PC-3 (cell line): Measurements from ENCODE around the gene AFF3.

Source experiments
- CTCF ChIP-seq: fragments of 300-600 bp; sonication (generic); conservative IDR thresholded peaks from 2 replicates; pipeline ENCODE4 v1.5.1; 2017; ENCODE audit warnings: antibody characterized with exemption, low read depth, mild to moderate bottlenecking, low read length
- EZH2 ChIP-seq: fragments of 300-600 bp; sonication (generic); IDR thresholded peaks from one replicate; pipeline ENCODE4 v1.6.1; 2017; ENCODE audit warnings: antibody characterized with exemption, mild to moderate bottlenecking, low read length; ENCODE audit not compliant: unreplicated experiment

GRCh38 chr2:99861376-99861760 is 281.0 kb downstream of the AFF3 start:
- TF ChIP-seq CTCF (no peak), EZH2 (no peak)
